Measurements from ENCODE around the gene GP5.

DNA sequence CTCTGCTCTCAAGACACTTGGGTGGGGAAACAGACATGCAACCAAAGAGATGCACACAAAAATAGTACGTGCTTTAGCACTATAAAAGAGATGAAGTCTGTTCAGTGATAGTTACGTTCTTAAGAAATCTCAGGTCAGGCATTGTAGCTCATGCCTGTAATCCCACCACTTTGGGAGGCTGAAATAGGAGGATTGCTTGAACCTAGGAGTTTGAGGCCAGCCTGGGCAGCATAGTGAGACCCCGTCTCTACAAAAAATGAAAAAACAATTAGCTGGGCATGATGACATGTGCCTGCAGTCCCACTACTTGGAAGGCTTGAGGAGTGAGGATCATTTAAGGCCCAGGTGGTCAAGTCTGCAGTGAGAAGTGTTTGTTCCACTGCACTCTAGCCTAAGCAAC, 35.4 kb upstream of the GP5 start:
- TF ChIP-seq, protein P1, sequence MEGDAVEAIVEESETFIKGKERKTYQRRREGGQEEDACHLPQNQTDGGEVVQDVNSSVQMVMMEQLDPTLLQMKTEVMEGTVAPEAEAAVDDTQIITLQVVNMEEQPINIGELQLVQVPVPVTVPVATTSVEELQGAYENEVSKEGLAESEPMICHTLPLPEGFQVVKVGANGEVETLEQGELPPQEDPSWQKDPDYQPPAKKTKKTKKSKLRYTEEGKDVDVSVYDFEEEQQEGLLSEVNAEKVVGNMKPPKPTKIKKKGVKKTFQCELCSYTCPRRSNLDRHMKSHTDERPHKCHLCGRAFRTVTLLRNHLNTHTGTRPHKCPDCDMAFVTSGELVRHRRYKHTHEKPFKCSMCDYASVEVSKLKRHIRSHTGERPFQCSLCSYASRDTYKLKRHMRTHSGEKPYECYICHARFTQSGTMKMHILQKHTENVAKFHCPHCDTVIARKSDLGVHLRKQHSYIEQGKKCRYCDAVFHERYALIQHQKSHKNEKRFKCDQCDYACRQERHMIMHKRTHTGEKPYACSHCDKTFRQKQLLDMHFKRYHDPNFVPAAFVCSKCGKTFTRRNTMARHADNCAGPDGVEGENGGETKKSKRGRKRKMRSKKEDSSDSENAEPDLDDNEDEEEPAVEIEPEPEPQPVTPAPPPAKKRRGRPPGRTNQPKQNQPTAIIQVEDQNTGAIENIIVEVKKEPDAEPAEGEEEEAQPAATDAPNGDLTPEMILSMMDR (IDR thresholded peaks at IDR 0.05) = no peak
- TF ChIP-seq POLR2A (IDR thresholded peaks at IDR 0.05) = no peak

All from testis (tissue), 2 donors.